ENCODE results near the gene KCTD11. TPM values are rescaled to one million over a fixed set of nuclear protein-coding genes. Genes with fewer than 3 reads are reported as not detected.

KCTD11 gene
- total RNA-seq, 2 donors from 2014 or later: 6.7 to 13.0 TPM

- peak; percentile 94 to 95 for ATAC-seq
- no peak overlapping the region for H3K27ac Mint-ChIP-seq
Measured at GRCh38 chr17:7383742-7384488, 32.0 kb downstream of the KCTD11 start.

GRCh38 chr17:7384489-7385081 is 32.6 kb downstream of the KCTD11 start:
- no peak for ATAC-seq
- no peaks in the 10 kb centered on the region for H3K9me3 Mint-ChIP-seq
- no peaks in the 10 kb centered on the region for H3K36me3 Mint-ChIP-seq
- H3K27ac Mint-ChIP-seq: no peak overlapping the region
- peak overlapping the region; percentile 22 for H3K4me3 Mint-ChIP-seq
- peaks cover 21% of the 10 kb centered on the region in 2 donors for H3K27me3 Mint-ChIP-seq
- H3K4me1 Mint-ChIP-seq (ENCODE audit: low read depth in 2 of 2): peaks cover 0 to 5% of the 10 kb centered on the region in 2 donors
- DNase-seq (ENCODE audit: low spot score): no peak

More at GRCh38 chr17:7383742-7384488, 32.0 kb downstream of the KCTD11 start:
- peaks cover 3% of the 10 kb centered on the region for H3K9me3 Mint-ChIP-seq
- peaks cover 0 to 5% of the 10 kb centered on the region in 2 donors for H3K4me1 Mint-ChIP-seq (ENCODE audit: low read depth in 2 of 2)
- H3K27me3 Mint-ChIP-seq: peaks cover 28% of the 10 kb centered on the region in 2 donors
- DNase-seq (ENCODE audit: low spot score): no peak
- peak overlapping the region; percentile 22 for H3K4me3 Mint-ChIP-seq
- peaks cover 6% of the 10 kb centered on the region for H3K36me3 Mint-ChIP-seq

DNA sequence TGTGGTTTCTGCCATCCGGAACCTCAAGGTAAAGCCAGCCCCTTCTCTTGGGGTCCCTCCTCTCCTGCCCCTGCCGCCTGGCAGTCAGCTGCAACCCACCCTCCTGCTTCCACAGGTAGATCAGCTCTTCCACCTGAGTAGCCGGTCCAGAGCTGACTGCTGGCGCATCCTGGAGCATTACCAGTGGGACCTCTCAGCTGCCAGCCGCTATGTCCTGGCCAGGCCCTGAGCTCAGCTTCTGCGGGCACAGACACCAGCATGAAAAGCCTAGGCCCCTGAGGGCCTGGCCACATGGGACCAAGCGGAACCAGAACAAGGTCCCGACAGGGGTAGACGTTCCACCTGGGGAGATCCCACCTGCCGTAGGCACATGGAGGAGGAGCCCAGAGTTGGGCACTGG is 36.9 kb downstream of the KCTD11 start:
- Mint-ChIP-seq H3K9me3 (no peaks in the 10 kb centered on the region), H3K27me3 (no peaks in the 10 kb centered on the region), H3K4me3 (no peak overlapping the region), H3K36me3 (no peaks in the 10 kb centered on the region), H3K4me1 (ENCODE audit: low read depth in 2 of 2) (peaks cover 4 to 8% of the 10 kb centered on the region in 2 donors), H3K27ac (no peak overlapping the region)
- DNase-seq (ENCODE audit: low spot score) (no peak), ATAC-seq (no peak)

DNA sequence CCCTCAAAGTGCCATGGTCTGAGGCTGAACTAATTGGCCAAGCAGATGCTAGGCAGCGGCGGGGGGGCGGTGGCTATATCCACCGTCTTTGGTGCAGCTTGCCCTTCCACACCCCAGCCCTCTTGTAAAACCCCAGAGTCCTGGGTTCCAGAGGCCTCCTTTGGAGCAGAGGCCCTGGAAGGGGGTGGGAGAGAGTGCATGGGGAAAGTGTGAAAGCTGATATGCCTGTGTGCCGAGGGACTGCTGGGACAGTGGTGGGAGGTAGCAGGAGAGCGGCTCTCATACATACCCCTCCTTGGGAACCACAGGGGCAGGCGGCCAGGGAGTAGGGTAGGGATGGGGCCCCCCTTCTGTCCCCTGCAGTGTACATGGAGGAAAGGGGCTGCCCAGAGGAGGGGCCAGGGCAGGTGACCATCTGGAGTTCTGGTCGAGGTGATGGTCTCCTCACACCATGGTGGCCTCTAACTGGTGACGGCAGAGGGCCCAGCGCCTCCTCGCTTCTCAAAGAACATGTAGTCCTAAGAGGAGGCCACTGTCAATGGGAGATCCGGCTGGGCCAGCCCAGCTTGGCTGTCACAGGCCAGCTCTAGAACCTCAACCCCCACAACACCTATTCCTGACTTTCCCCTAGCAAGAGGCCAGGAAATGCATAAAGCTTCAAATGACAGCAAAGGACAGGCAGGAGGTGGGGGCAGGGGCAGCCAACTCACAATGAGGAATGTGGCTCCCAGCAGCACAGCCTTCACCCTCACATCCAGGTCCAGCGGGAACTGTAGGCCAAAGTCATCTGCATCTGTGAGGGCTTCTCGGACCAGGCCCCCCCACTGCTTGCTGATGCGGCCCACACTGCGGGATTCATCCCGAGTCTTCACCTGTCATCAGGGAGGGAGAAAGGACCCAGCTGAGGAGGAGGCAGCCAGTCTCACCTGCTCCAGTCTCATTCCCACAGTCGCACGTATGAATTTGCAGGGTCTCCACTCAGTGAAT is 38.3 kb downstream of the KCTD11 start:
- DNase-seq (ENCODE audit: low spot score) (no peak), ATAC-seq (no peak)
- H3K27ac Mint-ChIP-seq: no peak overlapping the region
- H3K4me3 Mint-ChIP-seq: no peak overlapping the region
- no peaks in the 10 kb centered on the region for H3K27me3 Mint-ChIP-seq
- H3K4me1 Mint-ChIP-seq (ENCODE audit: low read depth in 2 of 2): peaks cover 9 to 12% of the 10 kb centered on the region in 2 donors
- H3K36me3 Mint-ChIP-seq: no peaks in the 10 kb centered on the region
- no peaks in the 10 kb centered on the region for H3K9me3 Mint-ChIP-seq

GRCh38 chr17:7391307-7391706 is 39.3 kb downstream of the KCTD11 start:
- ATAC-seq (no peak), DNase-seq (ENCODE audit: low spot score) (no peak)
- no peaks in the 10 kb centered on the region for H3K36me3 Mint-ChIP-seq
- no peak overlapping the region for H3K27ac Mint-ChIP-seq
- H3K27me3 Mint-ChIP-seq: no peaks in the 10 kb centered on the region
- H3K4me3 Mint-ChIP-seq: no peak overlapping the region
- peaks cover 10 to 12% of the 10 kb centered on the region in 2 donors for H3K4me1 Mint-ChIP-seq (ENCODE audit: low read depth in 2 of 2)
- no peaks in the 10 kb centered on the region for H3K9me3 Mint-ChIP-seq

DNA sequence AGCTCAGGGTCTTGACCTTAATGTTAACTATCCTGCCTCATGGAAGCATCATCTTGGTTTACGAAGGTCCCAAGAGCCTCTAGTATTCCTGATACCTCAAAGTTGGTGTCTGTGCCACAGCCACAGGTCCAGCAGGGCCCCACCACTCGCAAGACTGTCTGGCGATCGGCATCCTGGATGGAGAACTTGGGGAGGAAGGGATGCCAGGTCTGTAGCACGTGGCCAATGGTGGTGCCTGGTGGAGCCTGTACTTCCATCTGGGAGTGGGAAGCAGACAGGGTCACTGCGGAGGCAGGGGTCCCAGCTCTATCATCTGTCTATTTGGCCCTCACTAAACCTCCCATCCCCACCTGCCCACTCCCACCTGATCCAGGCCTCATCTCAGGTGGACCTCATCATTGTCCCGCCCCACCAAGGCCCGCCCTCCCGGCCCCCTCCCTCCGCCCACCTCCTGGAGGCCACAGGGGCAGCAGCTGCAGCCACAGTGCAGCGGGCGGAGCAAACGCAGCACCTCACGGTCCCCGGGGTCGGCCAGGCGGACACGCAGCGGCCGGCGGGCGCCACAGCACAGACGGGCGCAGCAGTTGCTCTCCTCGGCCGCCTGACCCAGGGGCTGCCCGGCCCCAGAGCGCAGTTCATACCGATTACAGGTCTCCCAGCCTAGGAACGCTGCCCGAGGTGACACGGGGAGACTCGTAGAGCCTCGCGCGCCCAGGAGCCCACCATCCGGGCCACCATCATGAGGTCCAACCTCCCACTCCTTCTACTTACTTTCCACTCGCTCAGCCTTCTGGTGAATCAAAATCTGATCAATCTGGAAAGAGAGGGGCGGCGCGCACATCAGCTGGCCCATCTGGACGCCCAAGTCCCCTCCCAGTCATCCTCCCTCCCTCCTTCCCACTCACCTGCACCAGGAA is 41.0 kb downstream of the KCTD11 start:
- no peak for ATAC-seq
- DNase-seq (ENCODE audit: low spot score): no peak
- no peaks in the 10 kb centered on the region for H3K9me3 Mint-ChIP-seq
- no peak overlapping the region for H3K27ac Mint-ChIP-seq
- no peaks in the 10 kb centered on the region for H3K27me3 Mint-ChIP-seq
- H3K4me3 Mint-ChIP-seq: peak overlapping the region; percentile 88
- peaks cover 10 to 12% of the 10 kb centered on the region in 2 donors for H3K4me1 Mint-ChIP-seq (ENCODE audit: low read depth in 2 of 2)
- no peaks in the 10 kb centered on the region for H3K36me3 Mint-ChIP-seq

GRCh38 chr17:7393613-7394451 is 41.9 kb downstream of the KCTD11 start:
- H3K9me3 Mint-ChIP-seq: no peaks in the 10 kb centered on the region
- peak overlapping the region; percentile 43 to 70 for H3K27ac Mint-ChIP-seq
- H3K27me3 Mint-ChIP-seq: no peaks in the 10 kb centered on the region
- DNase-seq (ENCODE audit: low spot score) (peak; percentile 68), ATAC-seq (peak; percentile 54 to 59)
- peak overlapping the region; percentile 88 for H3K4me3 Mint-ChIP-seq
- no peaks in the 10 kb centered on the region for H3K36me3 Mint-ChIP-seq
- peaks cover 10 to 12% of the 10 kb centered on the region in 2 donors for H3K4me1 Mint-ChIP-seq (ENCODE audit: low read depth in 2 of 2)

DNA sequence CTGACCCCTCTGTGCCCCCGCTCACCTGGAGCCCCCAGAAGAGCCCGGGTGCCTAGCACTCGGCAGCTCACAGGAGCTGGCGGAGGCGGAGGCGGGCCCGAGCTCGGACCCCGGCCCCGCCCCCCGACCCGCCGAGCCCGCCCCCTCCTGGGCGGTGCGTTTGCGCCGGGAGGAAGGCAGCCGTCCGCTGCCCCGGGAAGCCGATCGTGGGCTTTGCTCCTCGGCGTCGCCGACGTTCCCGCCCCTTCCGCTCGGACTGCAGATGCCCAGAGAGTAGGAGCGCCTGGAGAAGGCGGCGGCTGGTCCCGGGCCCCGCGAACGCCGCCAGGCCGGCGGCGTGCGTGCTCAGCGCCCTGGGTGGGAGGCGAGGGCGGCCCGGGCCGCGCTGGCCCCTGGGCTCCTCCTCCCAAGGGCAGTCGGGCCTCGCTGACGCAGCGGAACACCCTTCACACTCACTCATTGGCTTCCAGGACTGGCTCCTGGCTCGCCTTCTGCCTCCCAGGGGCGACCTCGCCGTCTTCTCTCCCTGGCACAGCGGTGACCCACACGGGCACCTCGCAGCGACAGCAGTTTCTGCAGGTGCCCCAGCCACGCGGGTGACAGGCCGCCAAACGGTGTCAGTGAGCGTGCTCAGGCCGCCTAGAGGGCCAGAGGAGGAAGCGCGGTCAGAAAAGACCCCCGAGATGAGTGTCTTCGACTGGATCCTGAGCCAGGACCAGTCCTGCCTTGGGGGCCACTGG is 42.7 kb downstream of the KCTD11 start, which contains the start of gene PLSCR3:
PLSCR3 (minus strand) TSS at position 74 of the 740 bp plus-strand sequence. CDS start 415 bp downstream, outside the sequence.
- DNase-seq (ENCODE audit: low spot score) (peak; percentile 90), ATAC-seq (peak; percentile 94)
- Mint-ChIP-seq H3K4me1 (ENCODE audit: low read depth in 2 of 2) (peaks cover 10 to 12% of the 10 kb centered on the region in 2 donors), H3K4me3 (peak within 1 kb of the TSS; percentile 93), H3K36me3 (no peaks in the 10 kb centered on the region), H3K27ac (peak within 1 kb of the TSS; percentile 68 to 92), H3K9me3 (no peaks in the 10 kb centered on the region), H3K27me3 (no peaks in the 10 kb centered on the region)

DNA sequence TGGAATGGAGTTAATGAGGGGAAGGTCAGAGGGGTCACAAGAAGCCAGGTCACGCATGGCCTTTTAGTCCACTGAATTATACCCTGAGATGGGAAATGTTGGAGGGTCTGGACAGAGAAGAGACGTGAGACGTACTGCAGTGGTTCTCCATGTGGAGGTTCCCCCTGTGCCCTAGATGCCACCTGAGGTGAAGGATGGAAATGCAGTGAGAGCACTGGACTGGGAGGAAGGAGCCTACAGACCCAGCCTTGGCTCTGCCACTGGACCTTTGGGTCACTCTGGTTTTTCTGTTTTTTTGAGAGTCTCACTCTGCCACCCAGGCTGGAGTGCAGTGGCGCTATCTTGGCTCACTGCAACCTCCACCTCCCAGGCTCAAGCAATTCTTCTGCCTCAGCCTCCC is 44.2 kb downstream of the KCTD11 start:
- peaks cover 10% of the 10 kb centered on the region in 2 donors for H3K4me1 Mint-ChIP-seq (ENCODE audit: low read depth in 2 of 2)
- H3K4me3 Mint-ChIP-seq: no peak overlapping the region
- H3K36me3 Mint-ChIP-seq: no peaks in the 10 kb centered on the region
- no peaks in the 10 kb centered on the region for H3K9me3 Mint-ChIP-seq
- no peak for ATAC-seq
- no peak overlapping the region for H3K27ac Mint-ChIP-seq
- no peaks in the 10 kb centered on the region for H3K27me3 Mint-ChIP-seq
- no peak for DNase-seq (ENCODE audit: low spot score)

- no peaks in the 10 kb centered on the region for H3K36me3 Mint-ChIP-seq
- H3K4me1 Mint-ChIP-seq (ENCODE audit: low read depth in 2 of 2): peaks cover 11 to 13% of the 10 kb centered on the region in 2 donors
- no peaks in the 10 kb centered on the region for H3K27me3 Mint-ChIP-seq
- no peak for DNase-seq (ENCODE audit: low spot score)
- no peak overlapping the region for H3K27ac Mint-ChIP-seq
- ATAC-seq: no peak
- no peak overlapping the region for H3K4me3 Mint-ChIP-seq
- no peaks in the 10 kb centered on the region for H3K9me3 Mint-ChIP-seq
Measured at GRCh38 chr17:7398612-7399011, 46.6 kb downstream of the KCTD11 start.

- no peak for DNase-seq (ENCODE audit: low spot score)
- peak overlapping the region; percentile 79 to 93 for H3K27ac Mint-ChIP-seq
- peak overlapping the region; percentile 87 for H3K4me3 Mint-ChIP-seq
- no peaks in the 10 kb centered on the region for H3K9me3 Mint-ChIP-seq
- ATAC-seq: no peak
- no peaks in the 10 kb centered on the region for H3K36me3 Mint-ChIP-seq
- H3K27me3 Mint-ChIP-seq: peaks cover 8 to 10% of the 10 kb centered on the region in 2 donors
- H3K4me1 Mint-ChIP-seq (ENCODE audit: low read depth in 2 of 2): peaks cover 13 to 21% of the 10 kb centered on the region in 2 donors
Measured at GRCh38 chr17:7403043-7403726, 51.2 kb downstream of the KCTD11 start.

All from natural killer cell treated with Interleukin-12 subunit alpha and Interleukin-12 subunit beta and Interleukin-15 and Interleukin-18, amount 100 ng/mL, for 72 hours (primary cell).